ENCODE measurements around the gene TLX1.

GRCh38 chr10:101144053-101144452, 13.0 kb downstream of the TLX1 start:
- TF ChIP-seq CTCF (conservative IDR thresholded peaks at IDR 0.05; ENCODE audit: low read length): no peak
- TF ChIP-seq EZH2phosphoT487 (IDR thresholded peaks at IDR 0.05; ENCODE audit: borderline replicate concordance): no peak
